ENCODE data around the gene C11orf58. TPM values are rescaled to one million over a fixed set of nuclear protein-coding genes. Genes with fewer than 3 reads are reported as not detected.

Gene C11orf58
- total RNA-seq, 8 experiments from 2014 or later, result 139 to 288 (median 174) TPM

- in situ Hi-C loops (cut with MboI; ENCODE audit: low pct_unique_long_range_greater_than_20kb in 2 of 9, low sequenced_read_pairs in 9 of 9, unreplicated experiment in 9 of 9), result no loop called here
- Histone ChIP-seq H3K27ac (no peak overlapping the region), H3K4me1 (replicated peaks in 1 of 2) (peaks cover 0 to 9% of the 10 kb centered on the region in 2 donors), H3K4me3 (no peak overlapping the region)
- 100% methylated on average over 1 of the region's 1 CpG; no CpG with 5 or more reads in 2 of the 10 experiments for WGBS, 10 experiments
- no peak for ATAC-seq (replicated peaks in 6 of 8)
Measured at GRCh38 chr11:16749092-16749491, 10.6 kb downstream of the C11orf58 start.

- Histone ChIP-seq H3K4me1 (replicated peaks in 1 of 2) (peaks cover 0 to 3% of the 10 kb centered on the region in 2 donors), H3K4me3 (no peak overlapping the region), H3K27ac (no peak overlapping the region)
- 57 to 100% (median 96%) methylated on average over 1 to 2 of the region's 2 CpGs; no CpG with 5 or more reads in 2 of the 10 experiments for WGBS, 10 experiments
- no peak for ATAC-seq (replicated peaks in 6 of 8)
- in situ Hi-C loops (cut with MboI; ENCODE audit: low pct_unique_long_range_greater_than_20kb in 2 of 9, low sequenced_read_pairs in 9 of 9, unreplicated experiment in 9 of 9), result no loop called here
Measured at GRCh38 chr11:16749666-16750065, 11.2 kb downstream of the C11orf58 start.

GRCh38 chr11:16750417-16750816 lies 12.0 kb downstream of the C11orf58 start:
- in situ Hi-C loops (cut with MboI; ENCODE audit: low pct_unique_long_range_greater_than_20kb in 2 of 9, low sequenced_read_pairs in 9 of 9, unreplicated experiment in 9 of 9), result no loop called here
- 33 to 57% (median 40%) methylated on average over 1 of the region's 1 CpG; no CpG with 5 or more reads in 5 of the 10 experiments for WGBS, 10 experiments
- no peak for ATAC-seq (replicated peaks in 6 of 8)
- Histone ChIP-seq H3K4me1 (replicated peaks in 1 of 2) (no peaks in the 10 kb centered on the region), H3K4me3 (no peak overlapping the region), H3K27ac (no peak overlapping the region)

GRCh38 chr11:16758382-16759024 lies 20.1 kb downstream of the C11orf58 start:
- no peak for ATAC-seq (replicated peaks in 6 of 8)
- WGBS, 10 experiments, result 92 to 100% (median 100%) methylated on average over 1 to 3 of the region's 4 CpGs; no CpG with 5 or more reads in 3 of the 10 experiments
- Histone ChIP-seq H3K4me1 (replicated peaks in 1 of 2) (no peaks in the 10 kb centered on the region), H3K4me3 (no peak overlapping the region), H3K27ac (no peak overlapping the region)
- in situ Hi-C loops (cut with MboI; ENCODE audit: low pct_unique_long_range_greater_than_20kb in 2 of 9, low sequenced_read_pairs in 9 of 9, unreplicated experiment in 9 of 9), result no loop called here

GRCh38 chr11:16759857-16760508 lies 21.5 kb downstream of the C11orf58 start:
- ATAC-seq (replicated peaks in 6 of 8), result no peak
- H3K27ac ChIP-seq, result no peak overlapping the region
- 66 to 100% (median 87%) methylated on average over 1 to 8 of the region's 8 CpGs for WGBS, 10 experiments
- H3K4me3 ChIP-seq, result no peak overlapping the region
- no peaks in the 10 kb centered on the region for H3K4me1 ChIP-seq (replicated peaks in 1 of 2)
- in situ Hi-C loops (cut with MboI; ENCODE audit: low pct_unique_long_range_greater_than_20kb in 2 of 9, low sequenced_read_pairs in 9 of 9, unreplicated experiment in 9 of 9), result no loop called here

GRCh38 chr11:16763746-16764145 lies 25.3 kb downstream of the C11orf58 start:
- in situ Hi-C loops (cut with MboI; ENCODE audit: low pct_unique_long_range_greater_than_20kb in 2 of 9, low sequenced_read_pairs in 9 of 9, unreplicated experiment in 9 of 9), result no loop called here
- H3K4me1 ChIP-seq (replicated peaks in 1 of 2), result no peaks in the 10 kb centered on the region
- no peak overlapping the region for H3K4me3 ChIP-seq
- no peak for ATAC-seq (replicated peaks in 6 of 8)
- 83 to 100% (median 100%) methylated on average over 1 of the region's 1 CpG; no CpG with 5 or more reads in 4 of the 10 experiments for WGBS, 10 experiments
- H3K27ac ChIP-seq, result no peak overlapping the region

- Histone ChIP-seq H3K4me3 (no peak overlapping the region), H3K4me1 (replicated peaks in 1 of 2) (no peaks in the 10 kb centered on the region), H3K27ac (no peak overlapping the region)
- ATAC-seq (replicated peaks in 6 of 8), result no peak
- in situ Hi-C loops (cut with MboI; ENCODE audit: low pct_unique_long_range_greater_than_20kb in 2 of 9, low sequenced_read_pairs in 9 of 9, unreplicated experiment in 9 of 9), result no loop called here
- 63 to 100% (median 82%) methylated on average over 1 to 8 of the region's 8 CpGs; no CpG with 5 or more reads in 2 of the 10 experiments for WGBS, 10 experiments
Measured at GRCh38 chr11:16764888-16765287, 26.4 kb downstream of the C11orf58 start.

- 40 to 67% (median 60%) methylated on average over 1 of the region's 4 CpGs; no CpG with 5 or more reads in 7 of the 10 experiments for WGBS, 10 experiments
Measured at GRCh38 chr11:16767137-16767536, 28.7 kb downstream of the C11orf58 start.

GRCh38 chr11:16767957-16768356 lies 29.5 kb downstream of the C11orf58 start:
- Histone ChIP-seq H3K27ac (no peak overlapping the region), H3K4me1 (replicated peaks in 1 of 2) (no peaks in the 10 kb centered on the region), H3K4me3 (no peak overlapping the region)
- 43 to 94% (median 71%) methylated on average over 3 of the region's 4 CpGs; no CpG with 5 or more reads in 6 of the 10 experiments for WGBS, 10 experiments
- in situ Hi-C loops (cut with MboI; ENCODE audit: low pct_unique_long_range_greater_than_20kb in 2 of 9, low sequenced_read_pairs in 9 of 9, unreplicated experiment in 9 of 9), result no loop called here
- ATAC-seq (replicated peaks in 6 of 8), result no peak

More at GRCh38 chr11:16767137-16767536, 28.7 kb downstream of the C11orf58 start:
- no peak for ATAC-seq (replicated peaks in 6 of 8)
- Histone ChIP-seq H3K4me1 (replicated peaks in 1 of 2) (no peaks in the 10 kb centered on the region), H3K27ac (no peak overlapping the region), H3K4me3 (no peak overlapping the region)
- in situ Hi-C loops (cut with MboI; ENCODE audit: low pct_unique_long_range_greater_than_20kb in 2 of 9, low sequenced_read_pairs in 9 of 9, unreplicated experiment in 9 of 9), result no loop called here

GRCh38 chr11:16769386-16769785 lies 30.9 kb downstream of the C11orf58 start:
- in situ Hi-C loops (cut with MboI; ENCODE audit: low pct_unique_long_range_greater_than_20kb in 2 of 9, low sequenced_read_pairs in 9 of 9, unreplicated experiment in 9 of 9), result no loop called here
- Histone ChIP-seq H3K4me3 (no peak overlapping the region), H3K4me1 (replicated peaks in 1 of 2) (peaks cover 0 to 3% of the 10 kb centered on the region in 2 donors), H3K27ac (no peak overlapping the region)
- ATAC-seq (replicated peaks in 6 of 8), result no peak
- WGBS, 10 experiments, result 46 to 100% (median 96%) methylated on average over 1 to 3 of the region's 4 CpGs; no CpG with 5 or more reads in 4 of the 10 experiments

GRCh38 chr11:16770016-16770415 lies 31.6 kb downstream of the C11orf58 start:
- peaks cover 6 to 9% of the 10 kb centered on the region in 2 donors for H3K4me1 ChIP-seq (replicated peaks in 1 of 2)
- H3K4me3 ChIP-seq, result no peak overlapping the region
- no peak overlapping the region for H3K27ac ChIP-seq
- no peak for ATAC-seq (replicated peaks in 6 of 8)
- in situ Hi-C loops (cut with MboI; ENCODE audit: low pct_unique_long_range_greater_than_20kb in 2 of 9, low sequenced_read_pairs in 9 of 9, unreplicated experiment in 9 of 9), result no loop called here
- 7 to 84% (median 70%) methylated on average over 1 to 8 of the region's 11 CpGs; no CpG with 5 or more reads in 3 of the 10 experiments for WGBS, 10 experiments

- Histone ChIP-seq H3K4me1 (replicated peaks in 1 of 2) (peaks cover 15 to 21% of the 10 kb centered on the region in 2 donors), H3K4me3 (no peak overlapping the region), H3K27ac (no peak overlapping the region)
- ATAC-seq (replicated peaks in 6 of 8), result no peak
- in situ Hi-C loops (cut with MboI; ENCODE audit: low pct_unique_long_range_greater_than_20kb in 2 of 9, low sequenced_read_pairs in 9 of 9, unreplicated experiment in 9 of 9), result no loop called here
- 55 to 100% (median 87%) methylated on average over 1 to 8 of the region's 12 CpGs; no CpG with 5 or more reads in 2 of the 10 experiments for WGBS, 10 experiments
Measured at GRCh38 chr11:16771350-16772140, 33.1 kb downstream of the C11orf58 start.

GRCh38 chr11:16772141-16772512 lies 33.7 kb downstream of the C11orf58 start:
- H3K27ac ChIP-seq, result no peak overlapping the region
- WGBS, 10 experiments, result 80 to 100% (median 100%) methylated on average over 1 to 2 of the region's 2 CpGs; no CpG with 5 or more reads in 3 of the 10 experiments
- peaks cover 15 to 26% of the 10 kb centered on the region in 2 donors for H3K4me1 ChIP-seq (replicated peaks in 1 of 2)
- in situ Hi-C loops (cut with MboI; ENCODE audit: low pct_unique_long_range_greater_than_20kb in 2 of 9, low sequenced_read_pairs in 9 of 9, unreplicated experiment in 9 of 9), result no loop called here
- no peak for ATAC-seq (replicated peaks in 6 of 8)
- H3K4me3 ChIP-seq, result no peak overlapping the region

Measured in motor neuron (in vitro differentiated cells).